T1000 (cell line): Measurements from ENCODE around the gene UCK2.

Experiments used
- DNase-seq: peaks from one replicate; lab custom pipeline; 2025; ENCODE audit warnings: mixed read lengths; lab: John Stamatoyannopoulos, UW

Gene UCK2

DNA sequence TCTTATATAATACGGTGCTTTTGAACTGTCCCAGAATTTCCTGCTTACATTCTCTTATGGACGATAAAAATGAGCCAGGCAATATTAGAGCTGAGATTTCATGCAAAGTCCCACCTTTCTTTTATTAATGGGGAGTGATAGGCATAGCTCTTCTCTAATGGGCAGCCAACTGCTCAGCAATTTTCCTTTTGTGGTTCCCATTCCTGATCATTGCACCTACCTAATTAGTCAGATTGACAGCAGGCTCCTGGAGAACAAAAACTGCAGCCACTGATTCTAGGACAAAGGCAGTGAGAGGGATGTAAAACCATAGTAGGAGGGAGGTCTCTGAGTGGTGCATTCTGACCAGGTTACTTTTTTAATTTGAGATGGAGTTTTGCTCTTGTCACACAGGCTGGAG, 110.4 kb downstream of the UCK2 start:
- DNase-seq: no peak

GRCh38 chr1:165938844-165939243, 111.4 kb downstream of the UCK2 start:
- no peak for DNase-seq

DNA sequence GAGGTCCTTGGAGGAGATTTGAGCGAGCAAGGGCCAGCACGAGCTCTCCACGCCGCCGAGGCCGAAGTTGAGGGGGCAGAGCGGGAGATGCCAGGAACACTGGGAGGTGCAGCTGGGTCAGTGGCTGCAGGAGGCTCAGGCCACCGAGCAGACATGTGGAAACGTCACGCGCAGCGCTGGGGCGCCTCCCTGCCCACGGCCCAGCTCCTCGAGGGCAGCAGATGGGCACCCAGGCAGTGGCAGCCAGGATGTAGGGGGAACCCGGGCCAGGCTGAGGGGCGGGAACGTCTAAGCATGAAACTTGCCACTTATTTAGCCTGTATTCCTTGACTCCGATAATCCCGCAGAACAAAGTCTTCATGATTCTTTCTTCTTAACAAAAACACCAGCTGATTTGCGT, 114.1 kb downstream of the UCK2 start:
- DNase-seq: no peak

DNA sequence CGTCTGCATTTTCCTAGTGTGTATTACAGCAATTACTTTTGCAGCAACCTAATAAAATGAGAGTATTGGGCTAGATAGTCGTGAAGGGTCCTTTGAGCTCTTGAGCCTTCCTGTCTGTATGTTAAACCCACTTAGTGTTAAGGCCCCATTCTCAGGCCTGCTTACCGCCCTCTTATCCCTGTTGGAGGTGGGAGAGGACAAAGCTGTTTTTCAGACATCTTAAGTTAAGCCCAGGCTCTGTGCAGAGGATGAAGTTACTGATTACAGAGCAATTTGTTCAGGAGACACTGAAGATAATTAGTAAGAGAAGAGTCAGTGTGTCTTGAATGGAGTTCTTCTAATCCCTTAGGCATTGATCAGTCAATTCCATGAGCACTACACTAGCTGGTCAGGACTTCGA, 114.6 kb downstream of the UCK2 start:
- DNase-seq: no peak

- DNase-seq: no peak
Observed at GRCh38 chr1:165942927-165943597, 115.6 kb downstream of the UCK2 start.

GRCh38 chr1:165945911-165946310, 118.5 kb downstream of the UCK2 start:
- no peak for DNase-seq

- DNase-seq: no peak
Observed at GRCh38 chr1:165947797-165948455, 120.5 kb downstream of the UCK2 start.

- DNase-seq: no peak
Observed at GRCh38 chr1:165949335-165950130, 122.1 kb downstream of the UCK2 start.

GRCh38 chr1:165954940-165955339, 127.5 kb downstream of the UCK2 start:
- DNase-seq: no peak

GRCh38 chr1:165958306-165958705, 130.9 kb downstream of the UCK2 start:
- no peak for DNase-seq

- DNase-seq: no peak
Observed at GRCh38 chr1:165960136-165960535, 132.7 kb downstream of the UCK2 start.

GRCh38 chr1:165960881-165961280, 133.5 kb downstream of the UCK2 start:
- no peak for DNase-seq
